Nephron (organoid): ENCODE measurements around the gene SRL.
A peak's percentile ranks its signal among the peaks of the same experiment; 100 is the strongest.

Experiments
- H3K27ac Mint-ChIP-seq, 3 experiments: 2 replicates each; pipeline ENCODE4 v1.8.0; 2020; ENCODE audit warnings: mixed read lengths in 3 of 3, mild to moderate bottlenecking in 2 of 3, moderate library complexity in 1 of 3
- H3K27me3 Mint-ChIP-seq: 2 replicates; pipeline ENCODE4 v1.8.0; 2021; ENCODE audit warnings: low read depth, mild to moderate bottlenecking, moderate library complexity, mixed read lengths
- H3K36me3 Mint-ChIP-seq: 2 replicates; pipeline ENCODE4 v1.8.0; 2020; ENCODE audit warnings: low read depth, mixed read lengths
- H3K4me1 Mint-ChIP-seq: 2 replicates; pipeline ENCODE4 v1.8.0; 2020; ENCODE audit warnings: mixed read lengths
- H3K4me3 Mint-ChIP-seq, 3 experiments: 2 replicates each; pipeline ENCODE4 v1.8.0; 2020; ENCODE audit warnings: mild to moderate bottlenecking in 3 of 3, mixed read lengths in 3 of 3, moderate library complexity in 2 of 3
- H3K9me3 Mint-ChIP-seq: 2 replicates; pipeline ENCODE4 v1.8.0; 2020; ENCODE audit warnings: mixed read lengths
- CTCF ChIP-seq, 3 experiments: fragments of 200-600 bp; sonication (generic); IDR thresholded peaks; one replicate each; pipeline ENCODE4 v1.5.0; 2021; ENCODE audit warnings: antibody characterized with exemption in 3 of 3; ENCODE audit not compliant: unreplicated experiment in 3 of 3

Gene SRL

GRCh38 chr16:4246777-4247459 is 5.0 kb upstream of the SRL start:
- no peak overlapping the region for H3K4me3 Mint-ChIP-seq
- H3K9me3 Mint-ChIP-seq = no peaks in the 10 kb centered on the region
- no peaks in the 10 kb centered on the region for H3K36me3 Mint-ChIP-seq
- no peak for TF ChIP-seq CTCF (IDR thresholded peaks at IDR 0.05; ENCODE audit: unreplicated experiment in 3 of 3)
- peaks cover 3% of the 10 kb centered on the region for H3K27me3 Mint-ChIP-seq
- H3K27ac Mint-ChIP-seq = peak overlapping the region in 2 of 3 experiments; percentile 19 to 44
- H3K4me1 Mint-ChIP-seq = peaks cover 74% of the 10 kb centered on the region

GRCh38 chr16:4245077-4245791 is 3.4 kb upstream of the SRL start:
- Mint-ChIP-seq H3K27me3 (peaks cover 3% of the 10 kb centered on the region), H3K4me3 (peak overlapping the region in 2 of 3 experiments; percentile 6 to 50), H3K4me1 (peaks cover 85% of the 10 kb centered on the region), H3K27ac (peak overlapping the region; percentile 71 to 89 (median 87)), H3K36me3 (no peaks in the 10 kb centered on the region), H3K9me3 (no peaks in the 10 kb centered on the region)
- no peak for TF ChIP-seq CTCF (IDR thresholded peaks at IDR 0.05; ENCODE audit: unreplicated experiment in 3 of 3)

GRCh38 chr16:4244254-4245076 is 2.6 kb upstream of the SRL start:
- H3K4me1 Mint-ChIP-seq = peaks cover 85% of the 10 kb centered on the region
- H3K36me3 Mint-ChIP-seq = no peaks in the 10 kb centered on the region
- H3K27me3 Mint-ChIP-seq = peaks cover 3% of the 10 kb centered on the region
- peak overlapping the region; percentile 71 to 89 (median 87) for H3K27ac Mint-ChIP-seq
- peak overlapping the region in 1 of 3 experiments; percentile 50 for H3K4me3 Mint-ChIP-seq
- no peaks in the 10 kb centered on the region for H3K9me3 Mint-ChIP-seq
- no peak for TF ChIP-seq CTCF (IDR thresholded peaks at IDR 0.05; ENCODE audit: unreplicated experiment in 3 of 3)

GRCh38 chr16:4241258-4241927 is 487 bp downstream of the SRL start:
- Mint-ChIP-seq H3K9me3 (no peaks in the 10 kb centered on the region), H3K4me3 (peak overlapping the region; percentile 64 to 87 (median 77)), H3K27me3 (peaks cover 3% of the 10 kb centered on the region), H3K36me3 (no peaks in the 10 kb centered on the region), H3K27ac (peak overlapping the region; percentile 69 to 80 (median 70)), H3K4me1 (peaks cover 84% of the 10 kb centered on the region)
- no peak for TF ChIP-seq CTCF (IDR thresholded peaks at IDR 0.05; ENCODE audit: unreplicated experiment in 3 of 3)

GRCh38 chr16:4240624-4241023 is 1.3 kb downstream of the SRL start:
- H3K9me3 Mint-ChIP-seq = no peaks in the 10 kb centered on the region
- no peaks in the 10 kb centered on the region for H3K36me3 Mint-ChIP-seq
- no peak for TF ChIP-seq CTCF (IDR thresholded peaks at IDR 0.05; ENCODE audit: unreplicated experiment in 3 of 3)
- peaks cover 82% of the 10 kb centered on the region for H3K4me1 Mint-ChIP-seq
- H3K27me3 Mint-ChIP-seq = peaks cover under 1% of the 10 kb centered on the region
- peak overlapping the region; percentile 69 to 87 (median 80) for H3K27ac Mint-ChIP-seq
- H3K4me3 Mint-ChIP-seq = peak overlapping the region; percentile 64 to 87 (median 77)
